Stimulated activated CD4-positive, alpha-beta T cell treated with anti-CD3 and anti-CD28 coated beads, Interleukin-2, amount 100 ng/mL, for 4 hours (primary cell): ENCODE data around the gene DCAF11.

ENCODE experiments used
- DNase-seq: peaks from one replicate; pipeline ENCODE4 v3.0.0-alpha.2; 2020; ENCODE audit warnings: low read depth

Gene DCAF11

GRCh38 chr14:24121210-24121609 is 6.6 kb downstream of the DCAF11 start:
- no peak for DNase-seq

- DNase-seq: no peak
Measured at GRCh38 chr14:24122416-24122815, 7.8 kb downstream of the DCAF11 start.

GRCh38 chr14:24122898-24123297 is 8.3 kb downstream of the DCAF11 start:
- DNase-seq: no peak

- no peak for DNase-seq
Measured at GRCh38 chr14:24123424-24124417, 9.1 kb downstream of the DCAF11 start.

- DNase-seq: no peak
Measured at GRCh38 chr14:24126939-24127338, 12.4 kb downstream of the DCAF11 start.

GRCh38 chr14:24127673-24128072 is 13.1 kb downstream of the DCAF11 start:
- no peak for DNase-seq

GRCh38 chr14:24129410-24129998 is 14.9 kb downstream of the DCAF11 start:
- no peak for DNase-seq

- DNase-seq: no peak
Measured at GRCh38 chr14:24130380-24130716, 15.8 kb downstream of the DCAF11 start, which contains the start of gene FITM1. Gene FITM1 (plus strand): TSS chr14:24130659. CDS start chr14:24131564, 905 bp downstream.

- DNase-seq: no peak
Measured at GRCh38 chr14:24130717-24131548, 16.4 kb downstream of the DCAF11 start.

- DNase-seq: no peak
Measured at GRCh38 chr14:24131549-24131966, 17.0 kb downstream of the DCAF11 start.

GRCh38 chr14:24132061-24132685 is 17.6 kb downstream of the DCAF11 start:
- DNase-seq: no peak

- no peak for DNase-seq
Measured at GRCh38 chr14:24132976-24133375, 18.4 kb downstream of the DCAF11 start.

GRCh38 chr14:24133735-24134134 is 19.2 kb downstream of the DCAF11 start:
- no peak for DNase-seq

- DNase-seq: no peak
Measured at GRCh38 chr14:24135584-24135833, 20.9 kb downstream of the DCAF11 start.

GRCh38 chr14:24135834-24136683 is 21.5 kb downstream of the DCAF11 start, which contains the start of gene PSME1:
Gene PSME1 (plus strand): TSS chr14:24136194. CDS start chr14:24136263, 69 bp downstream.
- peak; percentile 92 for DNase-seq

GRCh38 chr14:24136684-24137528 is 22.3 kb downstream of the DCAF11 start:
- no peak for DNase-seq

- DNase-seq: no peak
Measured at GRCh38 chr14:24137529-24138395, 23.2 kb downstream of the DCAF11 start.

- no peak for DNase-seq
Measured at GRCh38 chr14:24138396-24139271, 24.1 kb downstream of the DCAF11 start.
